ENCODE measurements around the gene CALCB.

The CALCB gene

DNA sequence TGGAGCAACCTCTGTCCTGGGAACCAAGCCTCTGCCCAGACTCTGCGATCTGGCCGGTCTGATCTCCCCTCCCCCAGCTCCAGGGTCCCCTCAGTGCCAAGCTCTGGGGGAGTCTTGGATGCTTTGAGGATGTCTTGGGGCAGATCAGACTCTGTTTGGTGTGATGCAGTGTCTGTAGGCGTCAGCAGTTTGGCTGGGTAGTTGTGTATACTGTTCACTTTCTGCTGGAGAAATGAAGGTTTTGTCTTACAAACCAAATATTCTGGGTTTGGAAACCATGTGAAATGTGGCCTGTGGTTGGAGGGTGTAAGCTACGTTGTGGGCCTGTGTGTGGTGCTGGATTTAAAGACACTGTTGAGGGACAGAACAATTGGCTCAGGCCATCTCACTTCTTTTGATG lies 46.0 kb downstream of the CALCB start:
- DNase-seq, result no peak

DNA sequence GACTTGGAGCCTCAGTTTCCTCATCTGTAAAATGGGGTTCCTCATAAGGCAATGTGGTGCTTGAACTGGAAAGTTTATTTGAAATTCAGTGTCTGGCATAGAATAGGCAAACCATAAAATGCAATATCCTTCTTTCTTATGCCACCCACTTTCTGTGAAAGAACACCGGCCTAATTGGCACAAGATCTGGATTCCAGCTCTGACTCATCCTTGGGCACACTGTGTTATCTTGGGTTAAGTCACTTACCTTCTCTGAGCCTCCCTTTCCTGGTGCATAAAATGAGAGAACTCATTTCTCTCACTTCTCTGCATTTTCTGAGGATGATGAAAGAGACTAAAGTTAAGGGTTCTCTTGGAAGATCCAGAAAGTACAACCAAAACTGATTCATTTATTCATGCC lies 46.4 kb downstream of the CALCB start:
- no peak for DNase-seq

DNA sequence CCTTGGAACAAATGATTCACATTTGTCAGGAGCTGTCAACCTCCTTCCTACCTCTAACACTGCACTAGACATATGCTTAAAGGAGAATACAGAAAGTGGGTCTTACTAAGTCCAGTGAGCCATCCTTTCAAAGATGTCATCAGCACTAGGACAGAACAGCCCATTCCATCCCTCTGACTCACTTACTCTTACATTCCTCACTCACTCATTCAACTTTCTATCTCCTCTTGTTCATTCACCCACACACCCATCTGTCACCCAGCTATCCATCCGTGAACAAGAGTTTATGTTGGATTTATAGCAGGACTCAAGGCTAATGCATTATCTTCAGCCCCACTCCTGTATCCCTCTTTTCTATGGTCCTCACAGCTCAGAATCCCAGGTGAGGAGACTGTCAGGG lies 50.5 kb downstream of the CALCB start:
- no peak for DNase-seq

DNA sequence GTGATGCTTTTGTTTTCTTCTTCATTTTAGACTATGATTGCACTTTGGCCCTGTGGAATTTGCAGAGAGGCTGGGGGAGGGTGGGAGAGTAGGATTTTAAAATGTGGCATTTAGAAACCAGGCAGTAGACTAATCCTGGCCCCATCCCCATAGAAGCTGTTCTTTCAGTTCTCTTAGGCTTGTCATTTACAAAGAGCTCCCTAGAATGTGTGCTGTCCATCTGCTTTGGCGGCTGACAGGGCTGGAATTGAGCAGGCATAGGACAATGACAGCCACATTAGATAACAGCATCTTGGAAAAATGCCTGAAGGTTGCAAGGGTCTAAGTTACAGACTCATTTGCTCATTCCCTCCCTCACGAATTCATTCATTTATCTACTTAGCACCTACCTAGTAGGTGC lies 51.1 kb downstream of the CALCB start:
- no peak for DNase-seq

DNA sequence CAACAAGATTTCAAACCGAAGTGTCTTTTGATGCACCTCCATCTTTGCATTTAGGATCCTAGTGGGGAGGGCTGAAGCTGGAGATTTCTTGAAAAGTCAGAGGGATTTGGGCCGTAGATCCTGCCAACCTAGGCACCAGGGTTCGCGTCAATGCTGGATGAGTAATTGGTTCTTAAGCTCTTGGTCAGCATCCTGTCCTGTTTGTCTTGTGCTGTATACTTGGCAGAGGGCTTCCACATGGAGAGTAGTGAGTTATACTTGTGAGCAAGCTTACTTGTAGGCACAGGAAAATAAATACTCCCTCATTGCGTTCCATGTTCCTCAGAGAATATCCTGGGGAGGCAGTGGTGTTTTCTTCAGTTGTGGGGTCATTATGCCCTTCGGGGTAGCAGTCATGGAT lies 53.9 kb downstream of the CALCB start:
- DNase-seq, result no peak
